T-helper 1 cell treated with Interleukin-12 subunit alpha and Interleukin-12 subunit beta and Interleukin-4 antibody, amounts not matched to agents 30 ng/mL and 1 ng/mL, for 36 hours (primary cell): ENCODE measurements around the gene F2RL3. TPM values are rescaled to one million over a fixed set of nuclear protein-coding genes. Genes with fewer than 3 reads are reported as not detected.

Experiments used
- intact Hi-C: fragments of 100-400 bp; cut with micrococcal nuclease; formaldehyde crosslinking; loops from one replicate; pipeline ENCODE4 v1.15.1; 2024
- total RNA-seq: library from RNA; stranded (reverse); gene quantifications from 2 replicates; pipeline ENCODE4 v1.2.3, GENCODE V29; 2022

Gene F2RL3
- total RNA-seq, 1 donor from 2014 or later: 0.17 TPM

GRCh38 chr19:16893686-16893989 lies 4.8 kb downstream of the F2RL3 start:
- intact Hi-C loops: loop anchor here (10.0 kb wide), 1 partner anchor 309 kb away; no protein-coding TSS in a partner anchor

- intact Hi-C loops: loop anchor here (10.0 kb wide), 1 partner anchor 309 kb away; no protein-coding TSS in a partner anchor
These were observed 5.3 kb downstream of the F2RL3 start for GRCh38 chr19:16894080-16894479.

GRCh38 chr19:16895467-16896145 lies 6.8 kb downstream of the F2RL3 start:
- intact Hi-C loops: loop anchor here (5.0 to 10.0 kb wide), 2 partner anchors 311 to 332 kb away; partner anchors contain the start of gene OCEL1

GRCh38 chr19:16896146-16897028 lies 7.6 kb downstream of the F2RL3 start:
- intact Hi-C loops: loop anchor here (1.0 to 10.0 kb wide), 6 partner anchors 67 to 413 kb away; partner anchors contain the start of genes DDA1, HAUS8, MYO9B and OCEL1

GRCh38 chr19:16897029-16897855 lies 8.4 kb downstream of the F2RL3 start:
- intact Hi-C loops: loop anchor here (1.0 to 10.0 kb wide), 6 partner anchors 68 to 412 kb away; partner anchors contain the start of genes DDA1, HAUS8, MYO9B and OCEL1

- intact Hi-C loops: loop anchor here (1.0 to 10.0 kb wide), 6 partner anchors 69 to 411 kb away; partner anchors contain the start of genes DDA1, HAUS8, MYO9B and OCEL1
These were observed 9.0 kb downstream of the F2RL3 start for GRCh38 chr19:16897856-16898161.

- intact Hi-C loops: loop anchor here (1.0 to 10.0 kb wide), 3 partner anchors 127 to 329 kb away; partner anchors contain the start of gene OCEL1
These were observed 9.7 kb downstream of the F2RL3 start for GRCh38 chr19:16898361-16899015.

- intact Hi-C loops: loop anchor here (1.0 to 10.0 kb wide), 4 partner anchors 123 to 328 kb away; partner anchors contain the start of gene OCEL1
These were observed 10.8 kb downstream of the F2RL3 start for GRCh38 chr19:16899566-16900075.

GRCh38 chr19:16901491-16902175 lies 12.8 kb downstream of the F2RL3 start:
- intact Hi-C loops: no loop called here

GRCh38 chr19:16902545-16902944 lies 13.7 kb downstream of the F2RL3 start:
- intact Hi-C loops: no loop called here

- intact Hi-C loops: no loop called here
These were observed 14.5 kb downstream of the F2RL3 start for GRCh38 chr19:16903347-16903746.

GRCh38 chr19:16904599-16904998 lies 15.8 kb downstream of the F2RL3 start:
- intact Hi-C loops: no loop called here

- intact Hi-C loops: no loop called here
These were observed 20.0 kb downstream of the F2RL3 start for GRCh38 chr19:16908759-16909158.

- intact Hi-C loops: no loop called here
These were observed 22.2 kb downstream of the F2RL3 start for GRCh38 chr19:16911046-16911445.

- intact Hi-C loops: no loop called here
These were observed 24.0 kb downstream of the F2RL3 start for GRCh38 chr19:16912780-16913179.

GRCh38 chr19:16914421-16914820 lies 25.6 kb downstream of the F2RL3 start:
- intact Hi-C loops: no loop called here

- intact Hi-C loops: no loop called here
These were observed 26.3 kb downstream of the F2RL3 start for GRCh38 chr19:16915135-16915534.

- intact Hi-C loops: no loop called here
These were observed 26.9 kb downstream of the F2RL3 start for GRCh38 chr19:16915734-16916133.

- intact Hi-C loops: no loop called here
These were observed 28.6 kb downstream of the F2RL3 start for GRCh38 chr19:16917401-16917800.

- intact Hi-C loops: no loop called here
These were observed 30.7 kb downstream of the F2RL3 start for GRCh38 chr19:16919496-16919895.
